ENCODE measurements around the gene MMAA. TPM values are rescaled to one million over a fixed set of nuclear protein-coding genes. Genes with fewer than 3 reads are reported as not detected.

MMAA gene
- total RNA-seq, 1 donor from 2014 or later: 7.6 TPM

Other genes starting within 250 kb of the MMAA start
- gene SMAD1, start 137.5 kb upstream of the MMAA start, total RNA-seq: 34.0 TPM
- not detected for gene C4orf51, start 60.8 kb downstream of the MMAA start, total RNA-seq